ENCODE results near the gene COQ5. TPM values are rescaled to one million over a fixed set of nuclear protein-coding genes. Genes with fewer than 3 reads are reported as not detected.

Gene COQ5
- polyA plus RNA-seq, 3 donors: 9.3 to 38.9 (median 30.6) TPM

DNA sequence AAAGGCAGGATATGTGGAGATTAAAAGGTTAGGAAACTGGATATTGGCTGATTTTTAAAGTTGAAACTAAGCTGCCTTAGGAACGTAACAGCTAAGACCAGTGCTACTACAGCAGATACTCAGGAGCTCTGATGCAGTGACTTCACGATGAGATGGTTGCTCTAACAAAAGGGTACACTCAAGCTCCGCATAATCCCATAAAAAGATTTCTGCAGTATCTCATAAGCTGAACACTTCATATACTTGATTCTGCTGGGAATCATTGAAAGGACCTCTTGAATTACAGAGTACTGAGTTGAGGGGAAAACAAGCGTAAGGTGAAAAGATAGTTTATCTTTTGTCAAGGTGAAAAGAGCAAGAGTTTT is 8.9 kb upstream of the COQ5 start:
- Histone ChIP-seq H3K36me3 (replicated peaks in 1 of 2; ENCODE audit: control insufficient read depth in 1 of 2, insufficient read depth in 2 of 2, low read length in 2 of 2) (peaks cover 0 to 9% of the 10 kb centered on the region in 2 donors), H3K27ac (ENCODE audit: low read depth in 1 of 2, low read length in 2 of 2) (peak overlapping the region in 1 of 2 donors; percentile 80), H3K4me3 (replicated peaks in 1 of 3; ENCODE audit: low read depth in 2 of 3, low read length in 3 of 3) (peak overlapping the region in 1 of 3 experiments; percentile 41), H3K79me2 (ENCODE audit: insufficient read depth, low read length) (peaks cover 88% of the 10 kb centered on the region), H3K9me3 (replicated peaks in 1 of 2; ENCODE audit: control insufficient read depth in 1 of 2, insufficient read depth in 1 of 2, low read length in 2 of 2) (no peaks in the 10 kb centered on the region), H3K27me3 (ENCODE audit: control insufficient read depth in 2 of 2, insufficient read depth in 2 of 2, low read length in 2 of 2) (no peaks in the 10 kb centered on the region), H3K4me1 (ENCODE audit: control insufficient read depth in 1 of 2, insufficient read depth in 2 of 2, low read length in 2 of 2) (peaks cover 59 to 64% of the 10 kb centered on the region in 2 donors), H2AFZ (ENCODE audit: insufficient read depth, low read depth, low read length, poor library complexity, severe bottlenecking) (no peak overlapping the region), H3K9ac (ENCODE audit: insufficient read depth, low read length, poor library complexity, severe bottlenecking) (no peak overlapping the region), H4K20me1 (ENCODE audit: insufficient read depth, low read length) (peaks cover 82% of the 10 kb centered on the region), H3K4me2 (replicated peaks; ENCODE audit: extremely low read depth, low read length, poor library complexity, severe bottlenecking) (peak overlapping the region; percentile 27)
- intact Hi-C loops (cut with micrococcal nuclease): loop anchor here (5.0 kb wide), 2 partner anchors 39 to 41 kb away; partner anchors contain the start of gene DYNLL1 (in 1 of the 2)
- H3K4me1 Mint-ChIP-seq: peaks cover 62% of the 10 kb centered on the region
- peaks cover 7 to 38% of the 10 kb centered on the region in 2 donors for H3K36me3 Mint-ChIP-seq
- H3K9me3 Mint-ChIP-seq: no peaks in the 10 kb centered on the region
- no peaks in the 10 kb centered on the region for H3K27me3 Mint-ChIP-seq (ENCODE audit: low read depth in 3 of 3)
- no peak overlapping the region for H3K4me3 Mint-ChIP-seq
- TF ChIP-seq, protein P1, sequence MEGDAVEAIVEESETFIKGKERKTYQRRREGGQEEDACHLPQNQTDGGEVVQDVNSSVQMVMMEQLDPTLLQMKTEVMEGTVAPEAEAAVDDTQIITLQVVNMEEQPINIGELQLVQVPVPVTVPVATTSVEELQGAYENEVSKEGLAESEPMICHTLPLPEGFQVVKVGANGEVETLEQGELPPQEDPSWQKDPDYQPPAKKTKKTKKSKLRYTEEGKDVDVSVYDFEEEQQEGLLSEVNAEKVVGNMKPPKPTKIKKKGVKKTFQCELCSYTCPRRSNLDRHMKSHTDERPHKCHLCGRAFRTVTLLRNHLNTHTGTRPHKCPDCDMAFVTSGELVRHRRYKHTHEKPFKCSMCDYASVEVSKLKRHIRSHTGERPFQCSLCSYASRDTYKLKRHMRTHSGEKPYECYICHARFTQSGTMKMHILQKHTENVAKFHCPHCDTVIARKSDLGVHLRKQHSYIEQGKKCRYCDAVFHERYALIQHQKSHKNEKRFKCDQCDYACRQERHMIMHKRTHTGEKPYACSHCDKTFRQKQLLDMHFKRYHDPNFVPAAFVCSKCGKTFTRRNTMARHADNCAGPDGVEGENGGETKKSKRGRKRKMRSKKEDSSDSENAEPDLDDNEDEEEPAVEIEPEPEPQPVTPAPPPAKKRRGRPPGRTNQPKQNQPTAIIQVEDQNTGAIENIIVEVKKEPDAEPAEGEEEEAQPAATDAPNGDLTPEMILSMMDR (IDR thresholded peaks at IDR 0.05): no peak
- peak overlapping the region in 3 of 7 donors; percentile 73 to 88 (median 76) for H3K27ac Mint-ChIP-seq
- 80% methylated on average over 1 of the region's 4 CpGs for WGBS (ENCODE audit: insufficient coverage)
- DNase-seq: no peak

DNA sequence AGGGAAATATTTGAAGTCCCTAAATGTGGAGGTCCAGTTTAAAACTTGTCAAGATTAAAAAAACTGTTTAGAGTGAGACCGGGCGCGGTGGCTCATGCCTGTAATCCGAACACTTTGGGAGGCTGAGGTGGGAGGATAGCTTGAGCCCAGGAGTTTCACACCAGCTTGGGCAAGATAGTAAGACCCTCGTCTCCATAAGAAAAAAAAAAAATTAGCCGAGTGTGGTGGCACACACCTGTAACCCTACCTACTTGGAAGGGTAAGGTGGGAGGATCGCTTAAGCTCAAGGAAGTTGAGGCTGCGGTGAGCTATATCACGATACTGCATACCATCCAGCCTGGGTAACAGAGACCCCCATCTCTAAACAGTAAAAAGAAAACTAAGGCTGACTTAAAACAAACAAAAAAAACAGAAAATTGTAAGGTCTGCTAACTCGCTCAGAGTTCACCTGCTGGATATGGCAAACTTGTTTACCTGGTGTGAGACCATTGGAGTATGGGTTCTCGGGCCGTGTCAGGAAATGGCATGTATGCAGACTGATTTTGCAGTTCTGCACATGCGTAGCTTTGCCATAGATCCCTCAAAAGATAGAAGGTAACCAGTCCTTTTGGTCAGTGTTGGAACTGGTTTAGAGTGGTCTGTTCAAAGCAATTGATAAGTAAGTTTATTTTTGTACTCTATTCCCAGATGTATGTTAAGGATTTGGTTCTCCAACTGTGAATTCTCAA is 7.3 kb upstream of the COQ5 start:
- peaks cover 6 to 25% of the 10 kb centered on the region in 2 donors for H3K36me3 Mint-ChIP-seq
- H3K4me1 ChIP-seq (ENCODE audit: control insufficient read depth in 1 of 2, insufficient read depth in 2 of 2, low read length in 2 of 2): peaks cover 59 to 64% of the 10 kb centered on the region in 2 donors
- no peak for DNase-seq
- WGBS (ENCODE audit: insufficient coverage): 33% methylated on average over 3 of the region's 13 CpGs
- peak overlapping the region in 1 of 2 donors; percentile 35 for H3K27ac ChIP-seq (ENCODE audit: low read depth in 1 of 2, low read length in 2 of 2)
- peak overlapping the region in 6 of 7 donors; percentile 28 to 95 (median 71) for H3K27ac Mint-ChIP-seq
- peak overlapping the region; percentile 98 for H3K4me2 ChIP-seq (replicated peaks; ENCODE audit: extremely low read depth, low read length, poor library complexity, severe bottlenecking)
- no peaks in the 10 kb centered on the region for H3K27me3 ChIP-seq (ENCODE audit: control insufficient read depth in 2 of 2, insufficient read depth in 2 of 2, low read length in 2 of 2)
- H3K9me3 Mint-ChIP-seq: no peaks in the 10 kb centered on the region
- no peak overlapping the region for H3K9ac ChIP-seq (ENCODE audit: insufficient read depth, low read length, poor library complexity, severe bottlenecking)
- H4K20me1 ChIP-seq (ENCODE audit: insufficient read depth, low read length): peaks cover 66% of the 10 kb centered on the region
- H3K4me3 Mint-ChIP-seq: peak overlapping the region; percentile 90 to 93
- no peaks in the 10 kb centered on the region for H3K27me3 Mint-ChIP-seq (ENCODE audit: low read depth in 3 of 3)
- H3K9me3 ChIP-seq (replicated peaks in 1 of 2; ENCODE audit: control insufficient read depth in 1 of 2, insufficient read depth in 1 of 2, low read length in 2 of 2): no peaks in the 10 kb centered on the region
- H2AFZ ChIP-seq (ENCODE audit: insufficient read depth, low read depth, low read length, poor library complexity, severe bottlenecking): no peak overlapping the region
- no peaks in the 10 kb centered on the region for H3K36me3 ChIP-seq (replicated peaks in 1 of 2; ENCODE audit: control insufficient read depth in 1 of 2, insufficient read depth in 2 of 2, low read length in 2 of 2)
- intact Hi-C loops (cut with micrococcal nuclease): loop anchor here (5.0 kb wide), 2 partner anchors 39 to 41 kb away; partner anchors contain the start of gene DYNLL1 (in 1 of the 2)
- peak overlapping the region in 2 of 3 experiments; percentile 88 to 98 for H3K4me3 ChIP-seq (replicated peaks in 1 of 3; ENCODE audit: low read depth in 2 of 3, low read length in 3 of 3)
- TF ChIP-seq, protein P1 (IDR thresholded peaks at IDR 0.05): no peak
- H3K79me2 ChIP-seq (ENCODE audit: insufficient read depth, low read length): peaks cover 72% of the 10 kb centered on the region
- peaks cover 59% of the 10 kb centered on the region for H3K4me1 Mint-ChIP-seq
